Thymus (tissue), 11 donors: ENCODE data around the gene MYL4. TPM values are rescaled to one million over a fixed set of nuclear protein-coding genes. Genes with fewer than 3 reads are reported as not detected.

Experiments
- DNase-seq, 9 donors: peaks; one replicate each; pipeline ENCODE4 v3.0.0-alpha.2; 2013; ENCODE audit warnings: low spot score in 9 of 9, low read depth in 6 of 9, missing footprints in 1 of 9
- H3K27ac ChIP-seq, 2 donors: one replicate each; pipeline ENCODE4 v1.5.1; 2013; ENCODE audit warnings: control low read depth in 1 of 2, low read depth in 1 of 2, low read length in 1 of 2, mild to moderate bottlenecking in 1 of 2, moderate library complexity in 1 of 2
- H3K27me3 ChIP-seq, 2 donors: one replicate each; pipeline ENCODE4 v1.5.1; 2013; ENCODE audit warnings: low read length in 1 of 2; ENCODE audit not compliant: control insufficient read depth in 2 of 2, insufficient read depth in 1 of 2
- H3K36me3 ChIP-seq, 2 donors: one replicate each; pipeline ENCODE4 v1.5.1; 2013; ENCODE audit warnings: low read length in 1 of 2, mild to moderate bottlenecking in 1 of 2, moderate library complexity in 1 of 2; ENCODE audit not compliant: control insufficient read depth in 2 of 2, insufficient read depth in 2 of 2
- H3K4me1 ChIP-seq, 2 donors: one replicate each; pipeline ENCODE4 v1.5.1; 2013; ENCODE audit warnings: low read length in 2 of 2; ENCODE audit not compliant: control insufficient read depth in 2 of 2, insufficient read depth in 2 of 2
- H3K4me3 ChIP-seq, 2 donors: one replicate each; pipeline ENCODE4 v1.5.1; 2013; ENCODE audit warnings: low read length in 2 of 2, control low read depth in 1 of 2, mild to moderate bottlenecking in 1 of 2
- H3K9me3 ChIP-seq, 2 donors: one replicate each; pipeline ENCODE4 v1.5.1; 2013; ENCODE audit warnings: low read length in 1 of 2, mild to moderate bottlenecking in 1 of 2; ENCODE audit not compliant: control insufficient read depth in 2 of 2, insufficient read depth in 1 of 2
- WGBS: extraction: QIAGEN DNeasy Blood & Tissue Kit; methylation state at CpG from one replicate; pipeline ENCODE4 v1.1.7; 2013; 5-methylcytosine and 5-hydroxymethylcytosine counted together
- polyA plus RNA-seq: library from polyadenylated mRNA; stranded (reverse); fragments of 200-250 nt; gene quantifications from one replicate; pipeline ENCODE4 v1.2.3, GENCODE V29; 2013
- total RNA-seq: library from RNA; stranded (reverse); fragments of 120-200 nt; gene quantifications from one replicate; pipeline ENCODE4 v1.2.4, GENCODE V29; 2013
- donor health status: healthy.

Gene MYL4
- total and polyA plus RNA-seq, 2 donors: 3.0 to 8.9 TPM

DNA sequence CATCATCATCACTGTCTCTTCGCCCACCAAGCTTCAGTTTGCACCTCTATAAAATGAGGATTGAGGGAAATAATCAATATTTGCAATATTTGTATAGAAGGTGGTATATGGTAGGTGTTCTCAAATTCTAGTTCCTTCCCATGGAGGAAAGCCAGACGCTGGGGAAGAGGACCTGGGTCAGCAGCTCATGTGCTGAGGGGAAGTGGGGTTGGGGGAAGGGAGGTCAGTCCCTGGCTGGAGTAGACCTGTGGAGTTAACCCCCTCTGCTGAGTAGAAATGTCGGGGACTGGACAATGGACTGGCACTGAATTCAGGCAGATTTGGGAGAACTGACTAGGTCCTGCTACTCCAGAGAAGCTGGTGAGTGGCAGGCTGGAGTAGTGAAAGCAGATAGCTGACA lies 31.7 kb downstream of the MYL4 start:
- Histone ChIP-seq H3K4me3 (no peak overlapping the region), H3K4me1 (no peaks in the 10 kb centered on the region), H3K27me3 (no peaks in the 10 kb centered on the region), H3K27ac (no peak overlapping the region), H3K9me3 (peaks cover 0 to 20% of the 10 kb centered on the region in 2 donors), H3K36me3 (no peaks in the 10 kb centered on the region)
- WGBS: 81% methylated on average over 3 of the region's 3 CpGs
- no peak for DNase-seq

DNA sequence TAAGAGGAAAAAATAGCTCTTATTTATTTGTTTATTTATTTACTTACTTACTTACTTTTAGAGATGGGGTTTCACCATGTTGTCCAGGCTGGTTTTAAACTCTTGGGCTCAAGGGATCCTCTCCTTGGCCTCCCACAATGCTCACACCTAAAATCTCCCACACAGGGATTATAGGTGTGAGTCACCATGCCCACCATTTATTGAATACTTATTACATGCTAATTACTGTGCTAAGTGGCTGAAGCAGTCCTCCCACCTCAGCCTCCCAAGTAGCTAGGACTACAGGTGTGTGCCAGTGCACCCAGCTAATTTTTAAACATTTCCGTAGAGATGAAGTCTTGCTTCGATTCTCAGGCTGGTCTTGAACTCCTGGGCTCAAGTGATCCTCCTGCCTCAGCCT lies 33.5 kb downstream of the MYL4 start:
- no peak overlapping the region for H3K4me3 ChIP-seq
- H3K4me1 ChIP-seq: no peaks in the 10 kb centered on the region
- WGBS: 96% methylated on average over 2 of the region's 2 CpGs
- no peaks in the 10 kb centered on the region for H3K36me3 ChIP-seq
- peaks cover 0 to 2% of the 10 kb centered on the region in 2 donors for H3K27me3 ChIP-seq
- DNase-seq: no peak
- no peak overlapping the region for H3K27ac ChIP-seq
- H3K9me3 ChIP-seq: peaks cover 0 to 8% of the 10 kb centered on the region in 2 donors

DNA sequence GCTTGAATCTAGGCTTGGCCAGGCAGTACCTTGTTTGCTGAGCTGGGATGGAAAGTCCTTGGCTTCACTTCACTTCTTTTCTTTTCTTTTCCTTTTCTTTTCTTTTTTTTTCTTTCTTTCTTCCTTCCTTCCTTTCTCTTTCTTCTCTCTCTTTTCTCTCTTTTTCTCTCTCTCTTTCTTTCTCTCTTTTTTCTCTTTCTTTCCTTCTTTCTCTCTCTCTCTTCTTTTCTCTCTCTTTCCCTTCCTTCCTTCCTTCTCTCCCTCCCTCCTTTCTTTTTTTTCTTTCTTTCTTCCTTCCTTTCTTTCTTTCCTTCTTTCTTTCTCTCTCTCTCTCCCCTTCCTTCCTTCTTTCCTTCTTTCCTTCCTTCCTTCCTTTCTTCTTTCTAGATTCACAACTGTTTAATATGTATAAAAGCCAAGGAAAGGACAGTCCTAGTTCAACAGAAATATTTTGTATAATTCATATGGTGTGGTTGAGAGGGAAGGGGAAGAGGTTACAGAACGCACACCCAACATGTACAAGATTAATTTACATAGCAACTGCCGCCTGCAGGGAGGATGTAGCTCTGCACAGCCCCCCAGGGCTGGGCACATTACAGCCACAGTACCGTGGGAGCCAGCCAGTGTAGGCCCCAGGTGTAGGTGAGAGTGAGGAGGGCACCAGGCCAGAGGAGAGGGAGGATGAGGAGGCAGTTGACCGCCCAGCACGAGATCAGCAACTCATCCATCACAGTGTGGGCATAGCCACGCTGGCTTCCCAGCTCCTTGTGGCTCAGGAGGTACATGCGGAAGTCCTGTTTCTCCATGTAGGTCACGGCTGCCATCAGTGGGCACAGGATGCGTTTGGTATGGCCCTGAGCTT lies 34.8 kb downstream of the MYL4 start:
- WGBS: 85% methylated on average over 9 of the region's 9 CpGs
- no peak for DNase-seq
- H3K4me3 ChIP-seq: no peak overlapping the region

DNA sequence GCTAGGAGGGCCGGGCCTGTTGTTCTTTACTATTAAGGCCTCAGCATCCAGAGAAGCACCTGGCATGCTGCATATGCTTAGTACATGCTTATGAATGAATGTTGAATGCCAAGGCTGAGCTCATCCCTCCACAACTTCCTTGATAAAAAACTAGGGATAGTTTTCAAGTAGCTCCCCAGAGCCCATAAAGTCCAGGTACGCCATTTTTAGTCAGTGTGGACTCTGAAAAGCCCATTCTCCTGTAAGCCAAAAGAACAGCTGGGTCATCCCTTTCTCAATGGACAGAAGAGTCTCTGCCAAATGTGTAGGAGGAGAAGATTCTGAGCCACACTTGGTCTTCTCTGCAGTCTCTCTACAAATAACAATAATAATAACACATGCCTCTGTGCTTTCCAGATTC lies 35.5 kb downstream of the MYL4 start:
- Histone ChIP-seq H3K4me1 (no peaks in the 10 kb centered on the region), H3K4me3 (no peak overlapping the region), H3K9me3 (peaks cover 0 to 3% of the 10 kb centered on the region in 2 donors), H3K27me3 (peaks cover 0 to 2% of the 10 kb centered on the region in 2 donors), H3K36me3 (no peaks in the 10 kb centered on the region), H3K27ac (no peak overlapping the region)
- DNase-seq: no peak
- 94% methylated on average over 2 of the region's 2 CpGs for WGBS

More for the DNA sequence above, 34.8 kb downstream of the MYL4 start:
- Histone ChIP-seq H3K27me3 (peaks cover 0 to 2% of the 10 kb centered on the region in 2 donors), H3K27ac (no peak overlapping the region), H3K36me3 (no peaks in the 10 kb centered on the region), H3K4me1 (no peaks in the 10 kb centered on the region), H3K9me3 (peaks cover 0 to 3% of the 10 kb centered on the region in 2 donors)

DNA sequence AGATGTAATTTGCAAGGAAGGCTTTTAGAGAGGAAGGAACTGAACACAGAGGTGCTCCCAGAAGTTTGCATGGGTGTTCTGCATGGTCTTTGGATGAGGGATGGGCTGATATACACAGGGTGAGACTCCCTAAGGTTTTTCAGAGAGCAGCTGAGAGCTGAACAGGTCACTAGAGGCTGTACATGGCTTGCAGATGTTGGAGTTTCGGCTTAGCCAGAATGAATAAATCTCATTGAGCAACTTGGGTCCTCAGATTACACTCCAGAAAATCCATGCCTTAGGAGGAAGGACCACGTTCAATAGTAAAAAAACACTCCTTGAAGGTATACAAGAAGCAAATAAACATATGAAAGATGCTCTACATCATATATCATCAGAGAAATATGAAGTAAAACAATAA lies 37.0 kb downstream of the MYL4 start:
- H3K27ac ChIP-seq: no peak overlapping the region
- H3K4me1 ChIP-seq: no peaks in the 10 kb centered on the region
- H3K27me3 ChIP-seq: peaks cover 0 to 2% of the 10 kb centered on the region in 2 donors
- 88% methylated on average over 2 of the region's 2 CpGs for WGBS
- H3K4me3 ChIP-seq: no peak overlapping the region
- no peaks in the 10 kb centered on the region for H3K9me3 ChIP-seq
- H3K36me3 ChIP-seq: no peaks in the 10 kb centered on the region
- no peak for DNase-seq

DNA sequence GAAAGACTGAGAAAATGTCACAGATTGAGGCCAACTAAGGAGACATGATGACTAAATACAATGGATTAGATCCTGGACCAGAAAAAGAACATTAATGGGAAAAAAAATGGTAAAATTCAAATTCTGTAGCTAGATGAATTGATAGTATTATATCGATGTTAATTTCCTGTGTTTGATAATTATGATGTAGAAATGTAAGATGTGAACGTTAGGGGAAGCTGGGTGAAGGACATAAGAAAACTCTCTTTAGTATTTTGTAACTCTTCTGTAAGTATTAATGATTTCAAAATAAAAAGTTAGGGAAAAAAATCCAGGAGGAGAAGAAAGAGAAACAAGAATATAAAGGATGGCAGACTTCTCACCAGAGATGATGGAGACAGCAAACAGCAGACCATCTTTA lies 41.7 kb downstream of the MYL4 start:
- Histone ChIP-seq H3K9me3 (no peaks in the 10 kb centered on the region), H3K4me1 (peaks cover 2 to 10% of the 10 kb centered on the region in 2 donors), H3K4me3 (no peak overlapping the region), H3K36me3 (no peaks in the 10 kb centered on the region), H3K27me3 (peaks cover 26 to 41% of the 10 kb centered on the region in 2 donors), H3K27ac (no peak overlapping the region)
- DNase-seq: no peak
- WGBS: 65% methylated on average over 2 of the region's 2 CpGs

DNA sequence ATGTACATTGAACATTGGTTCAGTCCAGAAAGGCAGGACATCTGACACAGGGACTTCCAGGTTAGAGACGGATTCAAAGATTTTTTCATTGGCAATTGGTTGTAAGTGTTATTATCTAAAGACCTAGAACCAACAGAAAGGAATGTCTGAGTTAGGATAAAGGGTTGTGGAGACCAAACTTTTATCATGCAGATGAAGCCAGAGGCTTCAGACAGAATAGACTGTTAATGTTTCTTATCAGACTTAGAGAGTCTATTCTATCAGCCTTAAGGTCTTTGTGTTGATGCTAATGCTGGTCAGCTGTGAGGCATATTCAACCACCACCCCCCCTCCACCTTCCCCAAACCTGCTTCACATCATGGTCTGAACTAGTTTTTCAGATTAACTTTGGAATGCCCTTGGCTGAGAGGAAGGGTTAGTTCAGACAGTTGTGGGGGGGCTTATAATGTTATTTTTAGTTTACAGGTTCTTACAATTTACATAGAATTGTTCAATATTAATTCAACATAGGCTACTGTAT lies 42.3 kb downstream of the MYL4 start:
- no peak for DNase-seq
- peaks cover 29 to 45% of the 10 kb centered on the region in 2 donors for H3K27me3 ChIP-seq
- WGBS: 94% methylated on average over 1 of the region's 1 CpG
- no peak overlapping the region for H3K27ac ChIP-seq
- H3K9me3 ChIP-seq: no peaks in the 10 kb centered on the region
- peaks cover 2 to 10% of the 10 kb centered on the region in 2 donors for H3K4me1 ChIP-seq
- H3K4me3 ChIP-seq: no peak overlapping the region
- H3K36me3 ChIP-seq: no peaks in the 10 kb centered on the region

DNA sequence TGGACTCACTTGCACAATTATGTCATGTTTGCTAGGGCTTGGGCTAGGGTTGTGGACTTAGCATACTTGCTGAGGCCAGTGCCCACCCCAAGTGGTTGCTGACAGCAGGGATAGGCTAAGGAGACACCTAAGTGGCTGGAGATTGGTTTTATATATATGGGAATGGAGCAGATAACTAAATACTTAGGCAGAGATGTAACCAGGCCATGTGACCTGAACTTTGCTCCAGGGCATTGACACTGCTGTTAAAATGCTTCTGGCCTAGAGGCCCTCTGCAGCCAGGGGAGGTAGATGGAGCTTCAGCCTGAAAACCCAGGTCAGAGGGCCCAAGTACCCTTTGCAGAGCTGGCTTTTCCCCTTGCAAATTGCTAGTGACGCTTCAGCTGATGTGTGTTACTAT lies 43.1 kb downstream of the MYL4 start:
- H3K36me3 ChIP-seq: no peaks in the 10 kb centered on the region
- H3K9me3 ChIP-seq: no peaks in the 10 kb centered on the region
- 100% methylated on average over 1 of the region's 1 CpG for WGBS
- DNase-seq: no peak
- H3K4me3 ChIP-seq: no peak overlapping the region
- peaks cover 2 to 10% of the 10 kb centered on the region in 2 donors for H3K4me1 ChIP-seq
- peaks cover 34 to 53% of the 10 kb centered on the region in 2 donors for H3K27me3 ChIP-seq
- no peak overlapping the region for H3K27ac ChIP-seq

DNA sequence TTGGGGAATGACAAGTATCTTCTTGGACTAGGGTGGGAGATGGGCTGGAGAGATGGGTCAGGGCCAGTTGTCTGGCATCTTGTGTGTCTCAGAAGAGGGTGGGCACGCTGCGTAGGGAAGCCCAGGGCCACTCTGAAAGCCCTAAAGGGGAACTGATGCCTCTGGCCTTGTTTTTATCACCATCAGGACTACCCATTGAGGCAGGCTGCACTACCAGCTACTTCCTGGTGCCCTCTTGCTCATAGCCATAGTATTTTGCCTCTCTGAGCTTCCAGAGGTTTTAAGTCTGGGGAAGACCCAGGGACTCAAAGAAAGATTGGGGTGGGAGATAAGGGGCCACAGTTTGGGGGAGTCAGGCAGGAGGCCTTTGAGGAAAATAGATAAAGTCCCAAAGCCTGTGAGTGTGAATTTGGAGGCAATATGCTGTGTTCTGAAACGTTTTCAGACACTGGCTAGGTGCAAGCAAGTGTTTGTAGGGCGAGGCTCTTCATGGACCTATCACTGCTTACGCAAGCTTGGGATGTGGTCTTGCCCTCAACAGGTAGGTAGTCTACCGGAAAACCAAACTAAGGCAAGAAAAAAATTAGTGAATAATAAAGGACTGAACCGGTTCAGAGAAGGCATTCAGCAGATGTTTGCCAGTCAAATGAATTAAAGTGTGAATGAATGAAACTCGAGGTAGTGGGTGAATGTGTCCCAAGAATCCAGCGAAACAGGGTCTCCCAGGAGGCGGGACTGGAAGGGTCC lies 43.8 kb downstream of the MYL4 start:
- Histone ChIP-seq H3K4me1 (peaks cover 2 to 10% of the 10 kb centered on the region in 2 donors), H3K27me3 (peaks cover 34 to 60% of the 10 kb centered on the region in 2 donors), H3K27ac (no peak overlapping the region), H3K9me3 (no peaks in the 10 kb centered on the region), H3K36me3 (no peaks in the 10 kb centered on the region), H3K4me3 (no peak overlapping the region)
- no peak for DNase-seq
- 79% methylated on average over 10 of the region's 10 CpGs for WGBS
